B cell (primary cell): ENCODE measurements around the gene CAMK2A.

ENCODE experiments used
- CTCF ChIP-seq: fragments of 200-600 bp; IDR thresholded peaks from one replicate; pipeline ENCODE4 v1.8.0; 2022; ENCODE audit warnings: antibody characterized with exemption, mild to moderate bottlenecking
- EZH2 ChIP-seq: IDR thresholded peaks from 2 replicates; pipeline ENCODE4 v1.6.1; 2012; ENCODE audit warnings: borderline replicate concordance, low read depth, mild to moderate bottlenecking, moderate library complexity, low read length; ENCODE audit not compliant: insufficient read depth, poor library complexity, severe bottlenecking

GRCh38 chr5:150189326-150189725, 100.2 kb downstream of the CAMK2A start:
- no peak for TF ChIP-seq EZH2
- TF ChIP-seq CTCF = no peak
